H1 (cell line): ENCODE measurements around the gene RERG.

Experiments used
- CEBPB ChIP-seq: IDR thresholded peaks from 2 replicates; pipeline ENCODE4 v1.6.1; 2012; ENCODE audit warnings: low read depth, low read length
- CHD2 ChIP-seq: IDR thresholded peaks from 2 replicates; pipeline ENCODE4 v1.6.1; 2012; ENCODE audit warnings: low read length, improper control_type of control experiment
- CTCF ChIP-seq, 3 experiments: IDR thresholded peaks; 1 replicate in 2 of 3; 2 replicates in 1 of 3; pipeline versions ENCODE4 v1.5.1 to v1.6.1; 2011; ENCODE audit warnings: low read length in 3 of 3, mild to moderate bottlenecking in 3 of 3, inconsistent platforms in 2 of 3, low read depth in 1 of 3, moderate library complexity in 1 of 3; ENCODE audit not compliant: insufficient read depth in 1 of 3; ENCODE audit errors: control extremely low read depth in 1 of 3
- EP300 ChIP-seq, 2 experiments: IDR thresholded peaks; 1 replicate in 1 of 2; 2 replicates in 1 of 2; pipeline ENCODE4 v1.6.1; 2011 to 2012; ENCODE audit warnings: low read depth in 2 of 2, low read length in 2 of 2, mild to moderate bottlenecking in 2 of 2, borderline replicate concordance in 1 of 2, inconsistent platforms in 1 of 2, moderate library complexity in 1 of 2
- NRF1 ChIP-seq: IDR thresholded peaks from 2 replicates; pipeline ENCODE4 v1.6.1; 2011; ENCODE audit warnings: mild to moderate bottlenecking, low read depth, low read length, improper control_type of control experiment
- POLR2A ChIP-seq, 2 experiments: IDR thresholded peaks; 1 replicate in 1 of 2; 2 replicates in 1 of 2; pipeline ENCODE4 v1.6.1; 2011; ENCODE audit warnings: low read depth in 2 of 2, low read length in 2 of 2, mild to moderate bottlenecking in 2 of 2; ENCODE audit errors: control extremely low read depth in 1 of 2
- POLR2AphosphoS5 ChIP-seq: IDR thresholded peaks from 2 replicates; pipeline ENCODE4 v1.6.1; 2011; ENCODE audit warnings: low read depth, low read length
- RAD21 ChIP-seq, 2 experiments: IDR thresholded peaks in 1 of 2; conservative IDR thresholded peaks in 1 of 2; 2 replicates each; pipeline ENCODE4 v1.6.1; 2011; ENCODE audit warnings: low read depth in 2 of 2, low read length in 2 of 2, improper control_type of control experiment in 1 of 2, inconsistent platforms in 1 of 2, mild to moderate bottlenecking in 1 of 2, moderate library complexity in 1 of 2
- SP2 ChIP-seq: IDR thresholded peaks from 2 replicates; pipeline ENCODE4 v1.6.1; 2012; ENCODE audit warnings: mild to moderate bottlenecking, low read length, inconsistent platforms
- TAF1 ChIP-seq: IDR thresholded peaks from 2 replicates; pipeline ENCODE4 v1.6.1; 2011; ENCODE audit warnings: mild to moderate bottlenecking, low read depth, low read length
- TCF12 ChIP-seq: IDR thresholded peaks from 2 replicates; pipeline ENCODE4 v1.6.1; 2011; ENCODE audit warnings: low read depth, mild to moderate bottlenecking, low read length
- YY1 ChIP-seq: IDR thresholded peaks from 2 replicates; pipeline ENCODE4 v1.6.1; 2011; ENCODE audit warnings: low read depth, mild to moderate bottlenecking, low read length
- ZNF274 ChIP-seq: IDR thresholded peaks from 2 replicates; pipeline ENCODE4 v1.7.0; 2012; ENCODE audit warnings: low read length, borderline replicate concordance; ENCODE audit errors: extremely low read depth

- TF ChIP-seq POLR2AphosphoS5: no peak
- TF ChIP-seq YY1: no peak
- no peak for TF ChIP-seq CTCF (IDR thresholded peaks at IDR 0.05; ENCODE audit: control extremely low read depth in 1 of 3, insufficient read depth in 1 of 3, low read depth in 1 of 3, low read length in 3 of 3)
- TF ChIP-seq POLR2A (IDR thresholded peaks at IDR 0.05; ENCODE audit: control extremely low read depth in 1 of 2, low read depth in 2 of 2, low read length in 2 of 2): no peak
- no peak for TF ChIP-seq ZNF274
- TF ChIP-seq NRF1: no peak
- no peak for TF ChIP-seq TAF1
- no peak for TF ChIP-seq SP2
- no peak for TF ChIP-seq EP300 (IDR thresholded peaks at IDR 0.05; ENCODE audit: borderline replicate concordance in 1 of 2, low read depth in 2 of 2, low read length in 2 of 2)
- TF ChIP-seq TCF12: no peak
- no peak for TF ChIP-seq CEBPB
- no peak for TF ChIP-seq RAD21 (IDR thresholded peaks at IDR 0.05 in 1 of 2, conservative IDR thresholded peaks at IDR 0.05 in 1 of 2; ENCODE audit: low read depth in 2 of 2, low read length in 2 of 2)
- TF ChIP-seq CHD2: no peak
Observed at GRCh38 chr12:15165012-15165659, 56.1 kb downstream of the RERG start.
